HS-27A (cell line): Measurements from ENCODE around the gene YWHAB.

Source experiments
- DNase-seq: peaks from one replicate; pipeline ENCODE4 v3.0.0-alpha.2; 2012; ENCODE audit warnings: low read depth, missing footprints

YWHAB gene

GRCh38 chr20:44952731-44953130 lies 67.2 kb downstream of the YWHAB start:
- DNase-seq = no peak

GRCh38 chr20:44954211-44954610 lies 68.7 kb downstream of the YWHAB start:
- DNase-seq = no peak

- no peak for DNase-seq
Measured at GRCh38 chr20:44955270-44955669, 69.8 kb downstream of the YWHAB start.

GRCh38 chr20:44956410-44956809 lies 70.9 kb downstream of the YWHAB start:
- no peak for DNase-seq
